Mesenchymal stem cell (in vitro differentiated cells and primary cell): ENCODE results near the gene PRPF18.
A peak's percentile ranks its signal among the peaks of the same experiment; 100 is the strongest.

Experiments
- DNase-seq: peaks from one replicate; pipeline ENCODE4 v3.0.0-alpha.2; 2013
- H2AFZ ChIP-seq: one replicate; pipeline ENCODE4 v1.6.1; 2013; ENCODE audit warnings: low read depth, mild to moderate bottlenecking, control low read depth, inconsistent platforms, low read length, moderate library complexity
- H2AK5ac ChIP-seq: 2 replicates; pipeline ENCODE4 v1.6.1; 2013; ENCODE audit warnings: low read length, moderate library complexity, mild to moderate bottlenecking, inconsistent platforms; ENCODE audit not compliant: severe bottlenecking
- H2BK120ac ChIP-seq: one replicate; pipeline ENCODE4 v1.6.1; 2013; ENCODE audit warnings: low read depth, mild to moderate bottlenecking, inconsistent platforms, low read length, moderate library complexity
- H2BK12ac ChIP-seq, 2 experiments: one replicate each; pipeline ENCODE4 v1.6.1; 2013; ENCODE audit warnings: inconsistent platforms in 2 of 2, low read length in 2 of 2, mild to moderate bottlenecking in 2 of 2, moderate library complexity in 2 of 2, control low read depth in 1 of 2
- H2BK15ac ChIP-seq: one replicate; pipeline ENCODE4 v1.6.1; 2013; ENCODE audit warnings: mild to moderate bottlenecking, low read depth, inconsistent platforms; ENCODE audit not compliant: poor library complexity, severe bottlenecking
- H2BK5ac ChIP-seq: 2 replicates; pipeline ENCODE4 v1.6.1; 2013; ENCODE audit warnings: low read depth, mild to moderate bottlenecking, low read length, control low read depth, inconsistent platforms; ENCODE audit not compliant: poor library complexity, severe bottlenecking
- H3K14ac ChIP-seq, 2 experiments: one replicate each; pipeline ENCODE4 v1.6.1; 2013; ENCODE audit warnings: inconsistent platforms in 2 of 2, low read length in 2 of 2, control low read depth in 1 of 2, mild to moderate bottlenecking in 1 of 2, moderate library complexity in 1 of 2
- H3K18ac ChIP-seq, 2 experiments: one replicate each; pipeline ENCODE4 v1.6.1; 2013; ENCODE audit warnings: inconsistent platforms in 2 of 2, low read length in 2 of 2, control low read depth in 1 of 2, low read depth in 1 of 2, mild to moderate bottlenecking in 1 of 2
- H3K23ac ChIP-seq, 2 experiments: one replicate each; pipeline ENCODE4 v1.6.1; 2013; ENCODE audit warnings: inconsistent platforms in 2 of 2, low read length in 2 of 2, mild to moderate bottlenecking in 2 of 2, moderate library complexity in 2 of 2, control low read depth in 1 of 2
- H3K27ac ChIP-seq: 2 replicates; pipeline ENCODE4 v1.5.1; 2013; ENCODE audit warnings: mild to moderate bottlenecking, moderate library complexity, low read length, control low read depth, inconsistent platforms; ENCODE audit not compliant: poor library complexity, severe bottlenecking
- H3K27me3 ChIP-seq, 2 experiments: 2 replicates each; pipeline versions ENCODE4 v1.6.1 to v1.7.0; 2013; ENCODE audit warnings: low read length in 2 of 2, mild to moderate bottlenecking in 2 of 2, moderate library complexity in 2 of 2, control low read depth in 1 of 2, inconsistent platforms in 1 of 2; ENCODE audit not compliant: control insufficient read depth in 1 of 2, insufficient read depth in 1 of 2
- H3K36me3 ChIP-seq, 2 experiments: 2 replicates each; pipeline versions ENCODE4 v1.6.1 to v1.7.0; 2013; ENCODE audit warnings: low read length in 2 of 2, control low read depth in 1 of 2, inconsistent platforms in 1 of 2, low read depth in 1 of 2, mild to moderate bottlenecking in 1 of 2; ENCODE audit not compliant: insufficient read depth in 2 of 2, control insufficient read depth in 1 of 2
- H3K4ac ChIP-seq, 2 experiments: one replicate each; pipeline ENCODE4 v1.6.1; 2013; ENCODE audit warnings: inconsistent platforms in 2 of 2, low read length in 2 of 2, mild to moderate bottlenecking in 2 of 2, moderate library complexity in 2 of 2, control low read depth in 1 of 2, low read depth in 1 of 2
- H3K4me1 ChIP-seq: 2 replicates; pipeline ENCODE4 v1.6.1; 2013; ENCODE audit warnings: low read depth, low read length, control low read depth; ENCODE audit not compliant: control insufficient read depth, insufficient read depth
- H3K4me2 ChIP-seq: 2 replicates; pipeline ENCODE4 v1.6.1; 2013; ENCODE audit warnings: low read length, mild to moderate bottlenecking, inconsistent platforms; ENCODE audit not compliant: poor library complexity, severe bottlenecking
- H3K4me3 ChIP-seq, 2 experiments: 2 replicates each; pipeline versions ENCODE4 v1.5.1 to v1.7.0; 2013; ENCODE audit warnings: low read length in 2 of 2, mild to moderate bottlenecking in 2 of 2, control low read depth in 1 of 2, low read depth in 1 of 2; ENCODE audit not compliant: insufficient read depth in 1 of 2
- H3K79me1 ChIP-seq: replicated peaks from 2 replicates; pipeline ENCODE4 v1.6.1; 2013; ENCODE audit warnings: mild to moderate bottlenecking, control low read depth, low read length, inconsistent platforms; ENCODE audit not compliant: poor library complexity, severe bottlenecking
- H3K9ac ChIP-seq: 2 replicates; pipeline ENCODE4 v1.7.0; 2013; ENCODE audit warnings: mild to moderate bottlenecking, low read length, moderate library complexity
- H3K9me3 ChIP-seq: 2 replicates; pipeline ENCODE4 v1.7.0; 2013; ENCODE audit warnings: mild to moderate bottlenecking, low read length; ENCODE audit not compliant: control insufficient read depth
- H4K8ac ChIP-seq: one replicate; pipeline ENCODE4 v1.6.1; 2013; ENCODE audit warnings: inconsistent platforms, mild to moderate bottlenecking, low read length, moderate library complexity
- H4K91ac ChIP-seq: one replicate; pipeline ENCODE4 v1.6.1; 2013; ENCODE audit warnings: mild to moderate bottlenecking, low read length, inconsistent platforms
- WGBS: methylation state at CpG from one replicate; pipeline ENCODE4 v1.1.7; 2013; ENCODE audit warnings: mixed read lengths; 5-methylcytosine and 5-hydroxymethylcytosine counted together

PRPF18 gene

GRCh38 chr10:13555884-13556510 lies 30.8 kb upstream of the PRPF18 start:
- H4K91ac ChIP-seq = no peak overlapping the region
- H3K4me1 ChIP-seq = peaks cover 7% of the 10 kb centered on the region
- H3K14ac ChIP-seq = no peak overlapping the region
- no peak overlapping the region for H3K4ac ChIP-seq
- H2AFZ ChIP-seq = no peak overlapping the region
- peak overlapping the region; percentile 2 for H2AK5ac ChIP-seq
- no peak overlapping the region for H3K9ac ChIP-seq
- no peak overlapping the region for H2BK120ac ChIP-seq
- no peak overlapping the region for H2BK15ac ChIP-seq
- H3K36me3 ChIP-seq = no peaks in the 10 kb centered on the region
- H3K4me3 ChIP-seq = no peak overlapping the region
- H3K79me1 ChIP-seq = no peaks in the 10 kb centered on the region
- H3K4me2 ChIP-seq = no peak overlapping the region
- no peak overlapping the region for H4K8ac ChIP-seq
- no peak overlapping the region for H3K23ac ChIP-seq
- 97% methylated on average over 2 of the region's 2 CpGs for WGBS
- DNase-seq = no peak
- H3K27me3 ChIP-seq = peaks cover 0 to 11% of the 10 kb centered on the region in 2 experiments
- no peak overlapping the region for H3K27ac ChIP-seq
- no peak overlapping the region for H2BK5ac ChIP-seq
- H3K18ac ChIP-seq = no peak overlapping the region
- no peak overlapping the region for H2BK12ac ChIP-seq
- peaks cover 4% of the 10 kb centered on the region for H3K9me3 ChIP-seq

- Histone ChIP-seq H3K9me3 (no peaks in the 10 kb centered on the region), H3K23ac (no peak overlapping the region), H3K36me3 (no peaks in the 10 kb centered on the region), H3K4ac (no peak overlapping the region), H2BK15ac (no peak overlapping the region), H3K4me1 (peaks cover 10% of the 10 kb centered on the region), H2AK5ac (no peak overlapping the region), H2BK120ac (no peak overlapping the region), H3K4me3 (no peak overlapping the region), H4K91ac (no peak overlapping the region), H4K8ac (no peak overlapping the region), H2AFZ (no peak overlapping the region), H2BK12ac (no peak overlapping the region), H3K79me1 (no peaks in the 10 kb centered on the region), H3K9ac (no peak overlapping the region), H3K27ac (no peak overlapping the region), H2BK5ac (no peak overlapping the region), H3K18ac (no peak overlapping the region), H3K27me3 (peaks cover 0 to 11% of the 10 kb centered on the region in 2 experiments), H3K14ac (no peak overlapping the region), H3K4me2 (no peak overlapping the region)
- DNase-seq = no peak
- no CpG with 5 or more reads among the region's 2 CpGs for WGBS
These were observed 27.6 kb upstream of the PRPF18 start for GRCh38 chr10:13559124-13559700.

- Histone ChIP-seq H2AFZ (no peak overlapping the region), H3K14ac (no peak overlapping the region), H2AK5ac (no peak overlapping the region), H3K4me3 (no peak overlapping the region), H3K23ac (no peak overlapping the region), H3K27ac (peak overlapping the region; percentile 67), H3K18ac (no peak overlapping the region), H4K91ac (no peak overlapping the region), H3K79me1 (no peaks in the 10 kb centered on the region), H3K9ac (no peak overlapping the region), H4K8ac (no peak overlapping the region), H3K4me1 (peaks cover 10% of the 10 kb centered on the region), H3K36me3 (no peaks in the 10 kb centered on the region), H2BK15ac (no peak overlapping the region), H3K9me3 (no peaks in the 10 kb centered on the region), H2BK5ac (no peak overlapping the region), H2BK12ac (no peak overlapping the region), H2BK120ac (no peak overlapping the region), H3K4me2 (no peak overlapping the region), H3K27me3 (peaks cover 0 to 3% of the 10 kb centered on the region in 2 experiments), H3K4ac (no peak overlapping the region)
- DNase-seq = no peak
These were observed 26.2 kb upstream of the PRPF18 start for GRCh38 chr10:13560597-13560996.

GRCh38 chr10:13563481-13564445 lies 23.0 kb upstream of the PRPF18 start:
- no peak overlapping the region for H2BK12ac ChIP-seq
- 93% methylated on average over 11 of the region's 11 CpGs for WGBS
- no peak overlapping the region for H4K8ac ChIP-seq
- no peak overlapping the region for H3K4me3 ChIP-seq
- H3K27ac ChIP-seq = peak overlapping the region; percentile 50
- H3K23ac ChIP-seq = no peak overlapping the region
- H3K79me1 ChIP-seq = no peaks in the 10 kb centered on the region
- peak overlapping the region; percentile 24 for H2AK5ac ChIP-seq
- H2BK15ac ChIP-seq = no peak overlapping the region
- no peak overlapping the region for H2AFZ ChIP-seq
- no peak overlapping the region for H3K4me2 ChIP-seq
- DNase-seq = no peak
- no peak overlapping the region for H3K4ac ChIP-seq
- H3K4me1 ChIP-seq = peaks cover 8% of the 10 kb centered on the region
- H2BK120ac ChIP-seq = no peak overlapping the region
- peaks cover 3 to 10% of the 10 kb centered on the region in 2 experiments for H3K27me3 ChIP-seq
- H3K14ac ChIP-seq = no peak overlapping the region
- no peaks in the 10 kb centered on the region for H3K9me3 ChIP-seq
- H3K18ac ChIP-seq = no peak overlapping the region
- no peak overlapping the region for H4K91ac ChIP-seq
- H3K9ac ChIP-seq = no peak overlapping the region
- H3K36me3 ChIP-seq = no peaks in the 10 kb centered on the region
- no peak overlapping the region for H2BK5ac ChIP-seq
